ENCODE data around the gene TPMT.
"Not testable (repeated sequence)": the region's sequence is repeated elsewhere in the genome, so short reads cannot be mapped to it uniquely, and the experiment has no call there.

The TPMT gene

DNA sequence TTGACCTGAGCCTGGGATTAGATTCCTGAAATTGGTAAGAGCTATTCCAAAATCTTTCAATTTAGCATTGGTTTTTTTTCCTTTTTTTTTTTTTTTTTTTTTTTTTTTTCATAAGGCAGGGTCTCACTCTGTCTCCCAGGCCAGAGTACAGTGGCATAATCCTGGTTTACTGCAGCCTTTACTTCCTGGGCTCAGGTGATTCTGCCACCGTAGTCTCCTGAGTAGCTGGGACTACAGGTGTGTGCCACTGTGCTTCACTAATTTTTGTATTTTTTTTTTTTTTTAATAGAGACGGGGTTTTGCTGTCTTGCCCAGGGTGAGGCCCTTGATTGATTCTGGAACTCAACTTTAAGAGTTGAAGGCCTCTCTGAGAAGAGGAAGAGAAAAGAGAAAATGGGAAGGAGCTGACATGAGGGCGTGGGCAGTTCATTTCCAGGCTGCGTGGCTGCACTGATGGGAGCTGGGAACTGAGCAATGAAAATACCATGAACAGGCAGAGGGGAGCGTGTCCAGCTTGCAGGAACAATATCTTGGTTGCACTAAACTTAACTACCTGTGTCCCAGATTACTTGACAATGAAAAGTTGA is 25.0 kb upstream of the TPMT start:
- no peaks in the 10 kb centered on the region for H3K27me3 ChIP-seq (ENCODE audit: control insufficient read depth in 1 of 2, insufficient read depth in 2 of 2, low read length in 2 of 2)
- H3K9ac ChIP-seq (ENCODE audit: low read depth in 1 of 2, low read length in 2 of 2), result no peak overlapping the region
- H3K36me3 ChIP-seq (ENCODE audit: control insufficient read depth in 1 of 2, insufficient read depth in 2 of 2, low read length in 2 of 2), result peaks cover 0 to 6% of the 10 kb centered on the region in 2 donors
- no peak overlapping the region for H3K27ac ChIP-seq (ENCODE audit: low read depth, low read length)
- no peaks in the 10 kb centered on the region for H3K9me3 ChIP-seq (ENCODE audit: control insufficient read depth in 1 of 2, low read length in 2 of 2)
- no peak overlapping the region for H3K4me3 ChIP-seq (ENCODE audit: low read depth in 1 of 2, low read length in 2 of 2)
- peaks cover 0 to 3% of the 10 kb centered on the region in 2 donors for H3K4me1 ChIP-seq (ENCODE audit: control insufficient read depth in 1 of 2, insufficient read depth in 2 of 2, low read length in 2 of 2)

DNA sequence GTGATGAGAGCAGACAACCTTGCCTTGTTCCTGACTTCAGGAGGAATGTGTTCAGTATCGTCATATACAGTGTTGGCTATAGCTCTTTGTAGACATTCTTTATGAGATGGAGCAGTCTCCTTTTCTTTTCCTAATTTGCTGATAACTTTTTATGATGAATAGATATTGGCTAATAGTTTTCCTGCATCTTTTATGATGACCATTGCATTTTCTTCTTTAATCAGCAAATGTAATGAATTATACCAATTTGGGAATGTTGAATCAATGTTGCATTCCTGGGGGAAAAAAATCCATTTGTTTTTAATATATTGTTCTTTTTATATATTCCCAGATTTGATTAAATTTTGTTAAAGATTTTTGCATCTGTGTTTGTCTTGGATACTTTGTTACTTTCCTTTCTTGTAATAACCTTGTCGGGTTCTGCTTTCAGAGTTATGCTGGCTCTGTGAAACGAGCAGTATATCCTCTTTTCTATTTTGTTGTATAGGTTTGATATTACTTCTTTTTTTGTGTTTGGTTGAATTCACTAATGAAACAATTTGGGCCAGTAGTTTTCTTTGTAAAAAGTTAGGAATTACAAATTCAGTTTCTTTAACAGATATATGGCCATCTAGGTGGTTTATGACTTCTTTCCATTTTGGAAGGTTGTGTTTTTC is 24.2 kb upstream of the TPMT start:
- H3K27me3 ChIP-seq (ENCODE audit: control insufficient read depth in 1 of 2, insufficient read depth in 2 of 2, low read length in 2 of 2), result no peaks in the 10 kb centered on the region
- H3K36me3 ChIP-seq (ENCODE audit: control insufficient read depth in 1 of 2, insufficient read depth in 2 of 2, low read length in 2 of 2), result peaks cover 0 to 10% of the 10 kb centered on the region in 2 donors
- H3K4me1 ChIP-seq (ENCODE audit: control insufficient read depth in 1 of 2, insufficient read depth in 2 of 2, low read length in 2 of 2), result peaks cover 0 to 3% of the 10 kb centered on the region in 2 donors
- H3K9ac ChIP-seq (ENCODE audit: low read depth in 1 of 2, low read length in 2 of 2), result no peak overlapping the region
- no peak overlapping the region for H3K27ac ChIP-seq (ENCODE audit: low read depth, low read length)
- no peak overlapping the region for H3K4me3 ChIP-seq (ENCODE audit: low read depth in 1 of 2, low read length in 2 of 2)
- H3K9me3 ChIP-seq (ENCODE audit: control insufficient read depth in 1 of 2, low read length in 2 of 2), result no peaks in the 10 kb centered on the region

DNA sequence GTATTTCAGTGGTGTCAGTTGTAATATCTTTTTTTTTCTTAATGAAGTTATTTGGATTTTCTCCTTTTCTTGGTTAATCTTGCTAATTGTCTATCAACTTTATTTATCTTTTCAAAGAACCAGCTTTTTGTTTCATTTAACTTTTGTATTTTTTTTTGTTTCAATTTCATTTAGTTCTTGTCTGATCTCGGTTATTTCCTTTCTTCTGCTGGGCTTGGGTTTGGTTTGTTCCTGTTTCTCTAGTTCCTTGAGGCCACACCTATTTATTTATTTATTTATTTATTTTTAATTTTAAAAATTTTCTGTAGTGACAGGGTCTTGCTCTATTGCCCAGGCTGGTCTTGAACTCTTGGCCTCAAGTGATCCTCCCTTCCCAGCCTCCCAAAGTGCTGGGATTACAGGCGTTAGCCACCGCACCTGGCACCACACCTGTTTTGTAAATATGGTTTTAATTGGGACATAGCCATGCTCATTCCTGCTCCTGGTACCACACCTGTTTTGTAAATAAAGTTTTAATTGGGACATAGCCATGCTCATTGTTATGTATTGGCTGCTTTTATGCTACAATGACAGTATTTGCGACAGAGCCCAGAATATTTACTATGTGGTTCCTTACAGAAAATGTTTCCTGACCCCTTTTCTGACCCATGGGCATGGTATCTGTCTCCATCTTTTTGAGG is 22.5 kb upstream of the TPMT start:
- H3K27ac ChIP-seq (ENCODE audit: low read depth, low read length), result no peak overlapping the region

DNA sequence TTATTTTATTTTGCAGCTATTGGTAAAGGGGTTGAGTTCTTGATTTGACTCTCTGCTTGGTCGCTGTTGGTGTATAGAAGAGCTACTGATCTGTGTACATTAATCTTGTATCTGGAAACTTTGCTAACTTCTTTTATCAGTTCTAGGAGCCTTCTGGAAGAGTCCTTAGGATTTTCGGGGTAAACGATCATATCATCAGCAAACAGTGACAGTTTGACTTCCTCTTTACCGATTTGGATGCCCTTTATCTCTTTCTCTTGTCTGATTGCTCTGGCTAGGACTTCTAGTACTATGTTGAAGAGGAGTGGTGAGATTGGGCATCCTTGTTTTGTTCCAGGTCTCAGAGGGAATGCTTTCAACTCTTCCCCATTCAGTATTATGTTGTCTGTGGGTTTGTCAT is 21.3 kb upstream of the TPMT start:
- not testable (repeated sequence) for H3K9ac ChIP-seq (ENCODE audit: low read depth in 1 of 2, low read length in 2 of 2); H3K36me3 ChIP-seq (ENCODE audit: control insufficient read depth in 1 of 2, insufficient read depth in 2 of 2, low read length in 2 of 2); H3K27ac ChIP-seq (ENCODE audit: low read depth, low read length); H3K4me1 ChIP-seq (ENCODE audit: control insufficient read depth in 1 of 2, insufficient read depth in 2 of 2, low read length in 2 of 2); H3K27me3 ChIP-seq (ENCODE audit: control insufficient read depth in 1 of 2, insufficient read depth in 2 of 2, low read length in 2 of 2); H3K4me3 ChIP-seq (ENCODE audit: low read depth in 1 of 2, low read length in 2 of 2); H3K9me3 ChIP-seq (ENCODE audit: control insufficient read depth in 1 of 2, low read length in 2 of 2)

More for the DNA sequence above, 22.5 kb upstream of the TPMT start:
- H3K9me3 ChIP-seq (ENCODE audit: control insufficient read depth in 1 of 2, low read length in 2 of 2), result no peaks in the 10 kb centered on the region
- no peaks in the 10 kb centered on the region for H3K27me3 ChIP-seq (ENCODE audit: control insufficient read depth in 1 of 2, insufficient read depth in 2 of 2, low read length in 2 of 2)
- H3K36me3 ChIP-seq (ENCODE audit: control insufficient read depth in 1 of 2, insufficient read depth in 2 of 2, low read length in 2 of 2), result peaks cover 0 to 6% of the 10 kb centered on the region in 2 donors
- H3K9ac ChIP-seq (ENCODE audit: low read depth in 1 of 2, low read length in 2 of 2), result no peak overlapping the region
- H3K4me1 ChIP-seq (ENCODE audit: control insufficient read depth in 1 of 2, insufficient read depth in 2 of 2, low read length in 2 of 2), result peaks cover 0 to 3% of the 10 kb centered on the region in 2 donors
- no peak overlapping the region for H3K4me3 ChIP-seq (ENCODE audit: low read depth in 1 of 2, low read length in 2 of 2)

DNA sequence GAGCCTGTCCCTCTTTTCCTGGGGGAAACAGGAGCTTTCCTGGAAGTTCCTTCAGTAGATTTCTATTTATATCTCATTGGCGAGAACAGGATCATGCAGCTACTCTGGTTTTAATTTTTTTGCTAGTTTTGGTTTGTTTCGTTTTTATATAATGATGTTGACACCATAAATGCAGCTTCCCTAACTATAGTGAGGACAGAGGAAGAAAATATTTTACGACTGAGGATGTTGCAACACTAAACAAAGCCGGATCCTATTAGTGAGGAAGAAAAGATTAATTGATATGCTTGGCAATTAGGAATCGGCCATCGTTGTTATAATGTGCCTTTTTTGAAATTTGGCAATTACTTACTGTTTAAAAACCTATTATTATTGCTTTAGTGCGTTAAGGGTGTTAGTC is 17.0 kb upstream of the TPMT start:
- Histone ChIP-seq H3K27me3 (ENCODE audit: control insufficient read depth in 1 of 2, insufficient read depth in 2 of 2, low read length in 2 of 2) (no peaks in the 10 kb centered on the region), H3K4me3 (ENCODE audit: low read depth in 1 of 2, low read length in 2 of 2) (no peak overlapping the region), H3K36me3 (ENCODE audit: control insufficient read depth in 1 of 2, insufficient read depth in 2 of 2, low read length in 2 of 2) (peaks cover 18 to 33% of the 10 kb centered on the region in 2 donors), H3K9ac (ENCODE audit: low read depth in 1 of 2, low read length in 2 of 2) (no peak overlapping the region), H3K4me1 (ENCODE audit: control insufficient read depth in 1 of 2, insufficient read depth in 2 of 2, low read length in 2 of 2) (no peaks in the 10 kb centered on the region), H3K9me3 (ENCODE audit: control insufficient read depth in 1 of 2, low read length in 2 of 2) (peaks cover 0 to 5% of the 10 kb centered on the region in 2 donors), H3K27ac (ENCODE audit: low read depth, low read length) (no peak overlapping the region)

DNA sequence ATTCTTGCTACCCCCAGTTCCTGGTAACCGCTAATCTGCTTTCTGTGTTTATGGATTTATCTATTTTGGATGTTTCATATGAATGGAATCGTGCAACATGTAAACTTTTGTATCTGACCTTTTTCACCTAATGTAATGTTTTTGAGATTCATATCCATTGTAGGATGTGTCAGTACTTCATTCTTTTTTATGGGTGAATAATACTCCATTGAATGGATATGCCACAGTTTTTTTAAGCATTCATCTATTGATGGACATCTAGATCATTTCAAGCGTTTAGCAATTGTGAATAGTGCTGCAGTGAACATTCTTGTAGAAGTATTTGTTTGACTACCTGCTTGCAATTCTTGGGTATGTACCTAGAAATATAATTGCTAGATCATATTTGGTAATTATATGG is 13.4 kb upstream of the TPMT start:
- Histone ChIP-seq H3K4me1 (ENCODE audit: control insufficient read depth in 1 of 2, insufficient read depth in 2 of 2, low read length in 2 of 2) (no peaks in the 10 kb centered on the region), H3K36me3 (ENCODE audit: control insufficient read depth in 1 of 2, insufficient read depth in 2 of 2, low read length in 2 of 2) (peaks cover 21 to 43% of the 10 kb centered on the region in 2 donors)

DNA sequence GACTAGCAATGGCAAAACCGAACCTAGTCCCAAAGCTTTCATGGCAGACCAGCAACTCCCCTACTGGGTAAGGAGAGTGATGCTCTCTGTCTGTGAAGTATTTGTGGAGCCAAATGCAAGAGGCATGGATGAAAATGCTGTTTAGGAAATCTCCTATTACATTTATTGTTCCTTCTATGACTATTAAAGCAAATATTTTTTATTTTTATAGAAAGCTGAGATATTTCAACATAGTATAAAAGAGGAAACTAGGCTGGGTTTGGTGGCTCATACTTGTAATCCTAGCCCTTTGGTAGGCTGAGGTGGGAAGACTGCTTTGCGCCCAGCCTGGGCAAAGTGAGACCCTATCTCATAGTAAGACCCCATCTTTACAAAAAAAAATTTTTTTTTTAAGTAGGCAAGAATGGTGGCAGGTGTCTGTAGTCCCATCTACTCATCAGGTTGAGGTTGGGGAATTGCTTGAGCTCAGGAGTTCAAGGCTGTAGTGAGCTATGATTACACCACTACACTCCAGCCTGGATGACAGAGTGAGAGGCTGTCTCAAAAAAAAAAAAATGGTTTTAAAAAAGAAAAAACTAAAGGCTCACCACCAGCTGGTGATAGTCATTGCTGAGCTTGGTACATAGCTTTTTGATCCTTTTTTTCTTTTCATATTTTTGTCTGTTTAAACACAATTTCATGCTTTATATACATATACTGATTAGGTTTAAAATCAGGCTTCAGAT is 11.6 kb upstream of the TPMT start:
- Histone ChIP-seq H3K27me3 (ENCODE audit: control insufficient read depth in 1 of 2, insufficient read depth in 2 of 2, low read length in 2 of 2) (no peaks in the 10 kb centered on the region), H3K9me3 (ENCODE audit: control insufficient read depth in 1 of 2, low read length in 2 of 2) (peaks cover 0 to 5% of the 10 kb centered on the region in 2 donors), H3K4me1 (ENCODE audit: control insufficient read depth in 1 of 2, insufficient read depth in 2 of 2, low read length in 2 of 2) (no peaks in the 10 kb centered on the region), H3K36me3 (ENCODE audit: control insufficient read depth in 1 of 2, insufficient read depth in 2 of 2, low read length in 2 of 2) (peaks cover 25 to 58% of the 10 kb centered on the region in 2 donors), H3K4me3 (ENCODE audit: low read depth in 1 of 2, low read length in 2 of 2) (no peak overlapping the region), H3K9ac (ENCODE audit: low read depth in 1 of 2, low read length in 2 of 2) (no peak overlapping the region), H3K27ac (ENCODE audit: low read depth, low read length) (no peak overlapping the region)

More for the DNA sequence above, 13.4 kb upstream of the TPMT start:
- Histone ChIP-seq H3K4me3 (ENCODE audit: low read depth in 1 of 2, low read length in 2 of 2) (no peak overlapping the region), H3K27ac (ENCODE audit: low read depth, low read length) (no peak overlapping the region), H3K27me3 (ENCODE audit: control insufficient read depth in 1 of 2, insufficient read depth in 2 of 2, low read length in 2 of 2) (no peaks in the 10 kb centered on the region), H3K9ac (ENCODE audit: low read depth in 1 of 2, low read length in 2 of 2) (no peak overlapping the region), H3K9me3 (ENCODE audit: control insufficient read depth in 1 of 2, low read length in 2 of 2) (peaks cover 0 to 5% of the 10 kb centered on the region in 2 donors)

DNA sequence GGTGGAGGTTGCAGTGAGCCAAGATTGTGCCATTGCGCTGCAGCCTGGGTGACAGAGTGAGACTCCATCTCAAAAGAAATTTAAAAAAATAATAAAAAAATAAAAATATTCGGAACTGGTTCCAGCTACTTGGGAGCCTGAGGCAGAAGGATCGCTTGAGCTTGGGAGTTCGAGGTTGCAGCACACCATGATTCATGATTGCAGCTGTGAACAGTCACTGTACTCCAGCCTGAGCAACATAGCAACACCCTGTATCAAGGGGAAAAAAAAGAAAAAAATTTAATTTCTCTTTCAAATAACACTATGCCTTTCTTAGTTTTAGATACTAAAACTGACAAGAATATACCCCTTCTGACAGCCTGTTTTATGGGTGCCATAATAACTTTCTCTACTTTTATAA is 10.9 kb upstream of the TPMT start:
- Histone ChIP-seq H3K4me3 (ENCODE audit: low read depth in 1 of 2, low read length in 2 of 2) (no peak overlapping the region), H3K36me3 (ENCODE audit: control insufficient read depth in 1 of 2, insufficient read depth in 2 of 2, low read length in 2 of 2) (peaks cover 25 to 64% of the 10 kb centered on the region in 2 donors), H3K4me1 (ENCODE audit: control insufficient read depth in 1 of 2, insufficient read depth in 2 of 2, low read length in 2 of 2) (no peaks in the 10 kb centered on the region)

DNA sequence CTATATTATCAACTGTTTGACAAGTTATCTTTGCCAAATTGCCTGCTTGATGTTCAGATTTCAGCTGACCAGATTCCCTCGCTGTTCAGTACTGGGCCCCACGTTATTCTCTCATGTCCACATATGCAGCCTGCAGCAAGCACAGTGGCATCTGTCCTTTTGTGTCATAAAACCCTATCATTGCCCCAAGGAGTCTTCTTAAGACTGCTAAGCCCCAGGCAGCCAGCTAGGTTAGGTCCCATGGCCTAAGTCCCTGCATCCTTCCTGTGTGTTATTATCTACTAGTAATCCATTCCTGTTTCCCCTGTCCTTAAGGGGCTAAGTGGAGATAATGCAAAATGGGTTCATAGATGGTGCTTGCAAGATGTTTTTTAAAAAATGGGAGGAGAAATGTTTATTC is 7.5 kb upstream of the TPMT start:
- Histone ChIP-seq H3K4me3 (ENCODE audit: low read depth in 1 of 2, low read length in 2 of 2) (no peak overlapping the region), H3K27ac (ENCODE audit: low read depth, low read length) (no peak overlapping the region), H3K27me3 (ENCODE audit: control insufficient read depth in 1 of 2, insufficient read depth in 2 of 2, low read length in 2 of 2) (no peaks in the 10 kb centered on the region), H3K4me1 (ENCODE audit: control insufficient read depth in 1 of 2, insufficient read depth in 2 of 2, low read length in 2 of 2) (no peaks in the 10 kb centered on the region), H3K36me3 (ENCODE audit: control insufficient read depth in 1 of 2, insufficient read depth in 2 of 2, low read length in 2 of 2) (peaks cover 18 to 43% of the 10 kb centered on the region in 2 donors), H3K9me3 (ENCODE audit: control insufficient read depth in 1 of 2, low read length in 2 of 2) (no peaks in the 10 kb centered on the region), H3K9ac (ENCODE audit: low read depth in 1 of 2, low read length in 2 of 2) (no peak overlapping the region)

More for the DNA sequence above, 10.9 kb upstream of the TPMT start:
- H3K9me3 ChIP-seq (ENCODE audit: control insufficient read depth in 1 of 2, low read length in 2 of 2), result peaks cover 0 to 5% of the 10 kb centered on the region in 2 donors
- no peak overlapping the region for H3K27ac ChIP-seq (ENCODE audit: low read depth, low read length)
- H3K9ac ChIP-seq (ENCODE audit: low read depth in 1 of 2, low read length in 2 of 2), result no peak overlapping the region
- no peaks in the 10 kb centered on the region for H3K27me3 ChIP-seq (ENCODE audit: control insufficient read depth in 1 of 2, insufficient read depth in 2 of 2, low read length in 2 of 2)

DNA sequence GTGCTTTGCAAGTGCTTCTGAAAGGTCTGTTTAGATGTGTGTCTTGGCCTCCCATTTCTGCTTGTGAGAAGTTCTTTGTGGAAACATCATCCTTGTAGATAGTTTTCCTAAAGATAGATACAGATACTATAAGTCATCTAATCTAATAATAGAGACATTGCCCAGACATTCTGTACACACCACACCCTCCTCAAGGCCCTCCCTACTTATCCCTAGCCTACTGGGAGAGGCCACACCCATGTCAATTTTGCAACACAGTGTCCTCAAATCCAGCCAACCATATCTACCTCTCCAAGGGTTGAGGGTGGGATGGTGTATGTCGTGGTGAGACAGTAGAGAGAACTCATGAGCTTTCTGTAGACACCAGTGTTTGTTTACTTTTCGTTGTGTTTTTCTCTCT is 6.6 kb upstream of the TPMT start:
- Histone ChIP-seq H3K9me3 (ENCODE audit: control insufficient read depth in 1 of 2, low read length in 2 of 2) (no peaks in the 10 kb centered on the region), H3K27me3 (ENCODE audit: control insufficient read depth in 1 of 2, insufficient read depth in 2 of 2, low read length in 2 of 2) (no peaks in the 10 kb centered on the region), H3K4me3 (ENCODE audit: low read depth in 1 of 2, low read length in 2 of 2) (no peak overlapping the region), H3K36me3 (ENCODE audit: control insufficient read depth in 1 of 2, insufficient read depth in 2 of 2, low read length in 2 of 2) (peaks cover 18 to 37% of the 10 kb centered on the region in 2 donors), H3K27ac (ENCODE audit: low read depth, low read length) (no peak overlapping the region), H3K4me1 (ENCODE audit: control insufficient read depth in 1 of 2, insufficient read depth in 2 of 2, low read length in 2 of 2) (peaks cover 5 to 8% of the 10 kb centered on the region in 2 donors), H3K9ac (ENCODE audit: low read depth in 1 of 2, low read length in 2 of 2) (no peak overlapping the region)
